Measurements from ENCODE around the gene WDCP.

The WDCP gene

GRCh38 chr2:24077535-24077877 lies 30.3 kb upstream of the WDCP start:
- TF ChIP-seq CTCF (conservative IDR thresholded peaks at IDR 0.05; ENCODE audit: low read depth), result no peak
- DNase-seq (ENCODE audit: low spot score), result no peak
- peak overlapping the region; percentile 90 for H3K27ac ChIP-seq
- CTCF ChIA-PET, result interaction anchor here (0.6 to 1.6 kb wide), 2 partner anchors 137 to 151 kb away, joined by 4 to 5 read pairs; partner anchors contain the start of genes ATAD2B and UBXN2A
- POLR2A ChIA-PET (ENCODE audit: low non-redundant PET), result no interaction called here

GRCh38 chr2:24076849-24077534 lies 29.8 kb upstream of the WDCP start:
- peak; percentile 9 for DNase-seq (ENCODE audit: low spot score)
- TF ChIP-seq CTCF (conservative IDR thresholded peaks at IDR 0.05; ENCODE audit: low read depth), result no peak
- ChIA-PET CTCF (interaction anchor here (0.6 to 1.6 kb wide), 2 partner anchors 136 to 150 kb away, joined by 4 to 5 read pairs; partner anchors contain the start of genes ATAD2B and UBXN2A), POLR2A (ENCODE audit: low non-redundant PET) (interaction anchor here (0.5 to 1.0 kb wide), 3 partner anchors 29 to 150 kb away, joined by 3 to 6 read pairs (median 3); partner anchors contain the start of gene ATAD2B)
- H3K27ac ChIP-seq, result peak overlapping the region; percentile 90

- no peak for TF ChIP-seq CTCF (conservative IDR thresholded peaks at IDR 0.05; ENCODE audit: low read depth)
- ChIA-PET POLR2A (ENCODE audit: low non-redundant PET) (interaction anchor here (0.5 to 1.0 kb wide), 3 partner anchors 30 to 149 kb away, joined by 3 to 6 read pairs (median 3); partner anchors contain the start of gene ATAD2B), CTCF (interaction anchor here (0.6 to 1.6 kb wide), 3 partner anchors 97 to 150 kb away, joined by 3 to 5 read pairs (median 4); partner anchors contain the start of gene ATAD2B)
- peak within 1 kb of the TSS; percentile 90 for H3K27ac ChIP-seq
- peak; percentile 97 for DNase-seq (ENCODE audit: low spot score)
Observed at GRCh38 chr2:24075915-24076848, 29.0 kb upstream of the WDCP start, which contains the start of gene SF3B6. TSS of gene SF3B6 (minus strand) at chr2:24076326. CDS start at chr2:24076229, 97 bp downstream.

- no peak for TF ChIP-seq CTCF (conservative IDR thresholded peaks at IDR 0.05; ENCODE audit: low read depth)
- no peak overlapping the region for H3K27ac ChIP-seq
- no peak for DNase-seq (ENCODE audit: low spot score)
- CTCF ChIA-PET, result no interaction called here
- POLR2A ChIA-PET (ENCODE audit: low non-redundant PET), result no interaction called here
Observed at GRCh38 chr2:24075259-24075658, 28.1 kb upstream of the WDCP start.

GRCh38 chr2:24073816-24074215 lies 26.6 kb upstream of the WDCP start:
- no peak overlapping the region for H3K27ac ChIP-seq
- no peak for DNase-seq (ENCODE audit: low spot score)
- TF ChIP-seq CTCF (conservative IDR thresholded peaks at IDR 0.05; ENCODE audit: low read depth), result no peak
- POLR2A ChIA-PET (ENCODE audit: low non-redundant PET), result no interaction called here
- CTCF ChIA-PET, result no interaction called here

GRCh38 chr2:24072259-24072658 lies 25.1 kb upstream of the WDCP start:
- ChIA-PET POLR2A (ENCODE audit: low non-redundant PET) (no interaction called here), CTCF (no interaction called here)
- H3K27ac ChIP-seq, result no peak overlapping the region
- DNase-seq (ENCODE audit: low spot score), result no peak
- TF ChIP-seq CTCF (conservative IDR thresholded peaks at IDR 0.05; ENCODE audit: low read depth), result no peak
